ENCODE data around the gene SORT1.
A peak's percentile ranks its signal among the peaks of the same experiment; 100 is the strongest.
"Not testable (repeated sequence)": the region's sequence is repeated elsewhere in the genome, so short reads cannot be mapped to it uniquely, and the experiment has no call there.

Gene SORT1

DNA sequence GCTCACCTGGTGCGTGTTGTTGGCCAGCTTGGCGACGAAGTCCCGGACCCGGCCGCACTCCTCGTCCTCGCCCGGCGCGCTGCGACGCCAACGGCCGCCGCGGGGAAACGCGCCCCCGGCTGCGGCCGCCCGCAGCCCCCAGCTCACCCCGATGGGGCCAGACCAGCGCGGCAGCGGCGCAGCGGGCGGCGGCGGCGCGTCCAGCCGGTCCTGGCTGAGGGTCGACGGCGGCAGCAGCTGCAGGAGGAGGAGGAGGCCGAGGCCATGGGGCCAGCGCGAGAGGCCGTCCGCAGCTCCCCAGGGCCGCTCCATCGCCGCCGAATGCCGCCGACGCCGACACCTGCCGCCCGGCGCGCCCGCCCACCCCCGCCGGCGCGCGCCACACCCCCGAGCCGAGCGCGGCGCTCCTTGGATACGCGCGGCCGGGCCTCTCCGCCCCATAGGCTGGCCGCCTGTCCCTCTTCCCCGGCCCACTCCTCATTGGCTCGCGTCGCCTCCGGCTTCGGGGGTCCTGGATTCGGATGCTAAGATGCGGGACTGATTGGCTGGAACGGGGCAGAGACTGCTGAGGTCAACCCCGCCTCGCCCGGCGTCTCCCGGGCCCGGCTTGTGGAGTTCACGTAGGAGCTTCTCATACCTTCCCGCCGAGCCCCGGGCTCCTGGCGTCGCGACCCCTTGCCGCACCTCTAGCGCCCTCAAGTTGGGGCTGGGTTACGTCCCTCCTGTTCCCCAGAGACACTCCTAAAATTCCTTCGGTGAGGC is at the start of gene SORT1:
SORT1 (minus strand) TSS at position 338 of the 762 bp plus-strand sequence; CDS start at position 312, 26 bp downstream.
- DNase-seq: peak; percentile 54

DNA sequence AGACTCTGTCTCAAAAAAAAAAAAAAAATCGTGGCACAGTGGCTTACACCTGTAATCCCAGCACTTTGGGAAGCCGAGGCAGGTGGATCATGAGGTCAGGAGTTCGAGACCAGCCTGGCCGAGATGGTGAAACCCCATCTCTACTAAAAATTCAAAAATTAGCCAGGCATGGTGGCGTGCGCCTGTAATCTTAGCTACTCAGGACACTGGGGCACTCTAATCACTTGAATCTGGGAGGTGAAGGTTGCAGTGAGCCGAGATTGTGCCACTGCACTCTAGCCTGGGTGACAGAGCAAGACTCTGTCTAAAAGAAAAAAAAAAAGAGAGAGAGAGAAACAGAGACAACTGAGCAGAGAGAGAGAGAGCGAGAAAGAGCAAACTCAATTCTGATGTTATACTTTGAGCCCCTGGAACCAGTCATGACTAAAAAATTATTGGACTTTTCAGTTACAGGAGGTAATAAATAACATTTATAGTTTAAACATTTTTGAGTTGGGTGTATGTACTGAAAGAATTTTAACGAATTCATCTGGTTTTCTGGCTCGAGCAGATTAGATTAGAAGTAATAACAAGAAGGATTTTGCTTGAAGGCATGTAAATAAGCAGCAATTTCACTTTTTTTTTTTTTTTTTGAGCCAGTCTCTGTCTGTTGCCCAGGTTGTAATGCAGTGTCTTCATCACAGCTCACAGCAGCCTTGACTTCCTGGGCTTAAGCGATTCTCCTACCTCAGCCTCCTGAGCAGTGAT is 48.4 kb upstream of the SORT1 start:
- DNase-seq: not testable (repeated sequence)

DNA sequence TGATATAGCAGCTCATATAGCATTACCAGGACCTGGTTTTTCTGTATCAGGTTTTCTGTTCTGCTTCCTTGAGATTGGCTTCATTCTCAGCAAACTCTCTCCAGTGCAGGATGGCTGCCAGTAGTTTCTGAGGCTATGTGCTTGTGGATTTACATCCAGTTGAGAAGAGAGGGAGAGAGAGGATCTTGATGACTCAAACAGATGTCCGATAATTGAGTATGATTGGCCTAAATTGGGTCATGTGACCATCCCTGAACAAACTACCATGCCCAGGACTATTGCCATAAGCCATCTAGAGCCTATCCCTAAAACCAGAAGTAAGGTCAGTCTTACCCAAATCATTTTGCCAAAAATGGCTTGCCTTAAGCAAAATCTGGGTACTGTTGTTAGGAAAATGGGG is 46.6 kb upstream of the SORT1 start:
- no peak for DNase-seq

DNA sequence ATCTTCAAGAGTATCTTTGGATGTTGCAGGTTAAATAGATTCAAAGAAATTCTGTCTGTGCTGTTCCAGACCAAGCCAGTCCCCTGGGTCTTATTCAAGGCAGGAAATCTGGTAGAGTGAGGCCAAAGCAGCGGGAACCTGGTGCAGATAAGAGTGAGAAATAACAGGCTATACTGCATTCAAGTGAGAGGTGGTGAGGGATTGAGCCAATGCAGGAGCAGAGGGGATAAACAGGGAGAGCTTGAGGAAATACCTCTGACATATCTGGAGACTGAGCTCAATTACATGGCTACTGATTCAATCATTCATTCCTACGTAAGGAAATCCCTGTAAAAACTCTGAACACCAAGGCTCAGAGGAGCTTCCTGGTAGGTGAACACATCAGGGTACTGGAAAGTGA is 45.8 kb upstream of the SORT1 start:
- no peak for DNase-seq

DNA sequence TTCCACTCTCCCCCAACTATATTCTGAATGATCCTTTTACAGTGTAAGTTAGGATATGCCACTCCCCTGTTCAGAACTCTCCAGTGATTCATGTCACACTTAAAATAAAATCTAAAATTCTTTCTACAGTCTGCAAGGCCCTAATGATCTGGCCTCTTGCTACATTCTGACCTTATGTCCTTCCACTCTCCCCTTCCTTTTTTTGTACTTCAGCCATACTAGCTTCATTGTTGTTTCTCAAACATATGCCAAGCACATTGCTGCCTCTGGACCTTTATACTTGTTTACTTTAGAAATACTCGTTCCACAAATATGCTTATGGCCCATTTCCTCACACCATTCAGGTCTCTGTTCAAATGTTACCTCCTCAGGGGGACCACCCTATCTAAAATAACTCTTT is 43.4 kb upstream of the SORT1 start:
- no peak for DNase-seq

DNA sequence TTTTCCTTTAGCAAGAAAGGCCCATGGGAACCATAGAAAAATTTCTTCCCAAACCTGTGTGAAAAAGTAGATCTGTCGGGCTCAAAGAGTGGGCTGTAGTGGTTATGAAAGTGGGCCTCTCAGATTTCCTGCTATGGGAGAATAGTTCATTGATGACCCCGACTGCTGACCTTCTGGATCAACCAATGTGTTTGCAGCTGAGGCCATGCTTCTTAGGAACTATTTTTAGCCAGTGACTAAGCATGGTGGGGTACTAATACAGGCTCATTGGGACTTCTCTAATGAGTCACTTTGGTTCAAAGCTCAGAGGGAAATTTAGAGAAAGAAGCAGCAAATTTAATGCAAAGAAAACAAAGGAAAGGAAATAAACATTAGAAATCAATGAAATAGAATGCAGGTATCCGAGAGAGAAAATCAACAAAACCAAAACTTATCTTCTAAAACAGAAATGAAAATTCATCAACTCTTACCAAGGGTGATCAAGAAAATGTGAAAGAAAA is 41.1 kb upstream of the SORT1 start:
- no peak for DNase-seq

DNA sequence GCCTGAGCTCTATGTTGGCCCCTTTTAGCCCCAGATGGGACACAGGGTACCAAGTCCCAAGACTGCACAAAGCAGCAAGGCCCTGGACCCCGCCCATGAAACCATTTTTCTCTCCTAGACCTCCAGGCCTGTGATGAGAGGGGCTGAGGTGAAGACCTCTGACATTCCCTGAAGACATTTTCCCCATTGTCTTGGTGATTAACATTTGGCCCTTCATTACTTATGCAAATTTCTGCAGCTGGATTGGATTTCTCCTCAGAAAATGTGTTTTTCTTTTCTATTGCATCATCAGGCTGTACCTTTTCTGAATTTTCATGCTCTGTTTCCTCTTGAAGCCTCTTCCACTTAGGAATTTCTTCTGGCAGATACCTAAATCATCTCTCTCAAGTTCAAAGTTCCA is 36.8 kb upstream of the SORT1 start:
- DNase-seq: no peak

DNA sequence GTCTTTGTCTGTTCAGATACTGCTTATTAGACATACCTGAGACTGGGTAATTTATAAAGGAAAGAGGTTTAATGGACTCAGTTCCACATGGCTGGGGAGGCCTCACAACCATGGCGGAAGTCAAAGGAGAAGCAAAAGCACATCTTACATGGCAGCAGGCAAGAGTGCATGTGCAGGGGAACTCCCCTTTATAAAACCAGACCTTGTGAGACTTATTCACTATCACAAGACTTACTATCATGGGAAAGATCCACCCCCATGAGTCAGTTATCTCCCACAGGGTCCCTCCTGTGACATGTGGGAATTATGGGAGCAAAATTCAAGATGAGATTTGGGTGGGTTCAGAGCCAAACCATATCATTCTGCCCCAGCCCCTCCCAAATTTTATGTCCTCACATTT is 35.6 kb upstream of the SORT1 start:
- no peak for DNase-seq

DNA sequence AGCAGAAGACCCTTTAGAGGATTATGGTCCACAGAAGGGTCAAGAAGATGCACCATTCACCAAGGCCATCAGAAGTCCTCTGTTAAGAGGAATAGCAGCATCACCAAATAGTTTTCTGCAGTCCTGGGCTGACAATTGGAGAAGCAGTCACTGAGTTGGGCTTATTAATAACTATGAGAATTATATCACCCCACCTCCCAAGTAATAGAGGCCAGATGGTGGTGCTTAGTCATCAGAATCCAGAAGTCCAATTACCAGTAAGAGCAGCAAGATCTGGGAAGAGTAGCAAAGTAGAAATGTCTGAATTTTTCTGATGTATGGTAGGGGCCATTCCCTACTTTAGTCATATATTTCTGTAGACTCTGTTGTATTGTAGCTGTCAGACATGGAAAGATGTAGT is 34.6 kb upstream of the SORT1 start:
- no peak for DNase-seq

DNA sequence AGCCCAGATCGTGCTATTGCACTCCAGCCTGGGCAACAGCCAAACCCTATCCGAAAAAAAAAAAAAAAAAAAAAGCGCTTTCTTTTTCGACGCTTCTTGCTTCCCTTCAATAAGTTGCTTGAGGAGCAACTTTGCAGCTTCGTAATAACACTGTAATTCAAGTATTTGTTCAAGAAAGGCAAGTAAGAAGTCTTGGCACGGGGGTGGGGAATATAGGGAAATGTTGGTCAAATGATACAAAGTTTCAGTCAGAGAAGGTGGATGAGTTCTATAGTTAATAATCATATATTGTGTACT is 29.4 kb upstream of the SORT1 start:
- DNase-seq: no peak

DNA sequence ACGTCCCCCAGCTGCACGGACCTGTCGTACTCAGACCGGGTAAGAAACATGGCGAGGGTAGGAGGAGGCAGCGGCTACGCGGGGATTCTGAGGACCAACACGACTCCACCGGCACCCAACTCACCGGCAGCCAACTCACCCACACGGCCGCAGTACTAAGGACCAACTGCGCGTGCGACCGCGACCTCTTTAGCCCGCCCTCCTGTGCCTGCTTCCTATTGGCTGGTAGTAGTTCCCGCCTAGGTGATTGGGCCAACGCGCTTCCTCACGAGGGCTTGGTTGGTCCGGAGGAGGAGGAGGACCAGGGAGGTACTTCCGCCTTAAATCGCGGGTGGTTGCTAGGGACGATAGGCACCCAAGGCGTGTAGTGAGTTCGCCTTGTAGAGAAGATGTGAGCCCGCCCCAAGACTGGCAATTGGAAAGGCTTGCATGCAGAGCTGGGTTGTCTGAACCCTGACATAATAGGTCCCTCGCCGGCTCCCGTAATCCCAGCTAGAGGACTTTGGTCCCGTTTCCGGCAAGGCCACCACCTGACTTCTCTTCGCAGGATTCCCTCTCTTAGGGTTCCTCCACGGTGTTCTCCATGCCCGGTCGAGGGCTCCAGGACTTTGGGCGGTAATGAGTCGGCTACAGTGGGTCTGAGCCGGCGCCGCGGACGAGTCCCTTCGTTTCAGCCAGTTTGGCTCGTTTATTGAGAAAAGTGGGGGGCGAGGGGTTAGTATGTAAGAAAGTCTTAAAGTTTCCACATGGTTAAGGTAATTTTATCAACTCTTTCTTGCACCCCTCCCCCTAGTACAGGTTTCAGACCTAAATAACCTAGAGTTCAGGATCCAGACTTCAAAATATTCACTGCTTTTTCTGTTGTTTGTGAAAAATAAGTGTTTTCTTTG is 28.8 kb upstream of the SORT1 start, which contains the start of gene PSMA5:
PSMA5 (minus strand) TSS at position 168 of the 890 bp plus-strand sequence; CDS start at position 50, 118 bp downstream.
- peak; percentile 96 for DNase-seq

DNA sequence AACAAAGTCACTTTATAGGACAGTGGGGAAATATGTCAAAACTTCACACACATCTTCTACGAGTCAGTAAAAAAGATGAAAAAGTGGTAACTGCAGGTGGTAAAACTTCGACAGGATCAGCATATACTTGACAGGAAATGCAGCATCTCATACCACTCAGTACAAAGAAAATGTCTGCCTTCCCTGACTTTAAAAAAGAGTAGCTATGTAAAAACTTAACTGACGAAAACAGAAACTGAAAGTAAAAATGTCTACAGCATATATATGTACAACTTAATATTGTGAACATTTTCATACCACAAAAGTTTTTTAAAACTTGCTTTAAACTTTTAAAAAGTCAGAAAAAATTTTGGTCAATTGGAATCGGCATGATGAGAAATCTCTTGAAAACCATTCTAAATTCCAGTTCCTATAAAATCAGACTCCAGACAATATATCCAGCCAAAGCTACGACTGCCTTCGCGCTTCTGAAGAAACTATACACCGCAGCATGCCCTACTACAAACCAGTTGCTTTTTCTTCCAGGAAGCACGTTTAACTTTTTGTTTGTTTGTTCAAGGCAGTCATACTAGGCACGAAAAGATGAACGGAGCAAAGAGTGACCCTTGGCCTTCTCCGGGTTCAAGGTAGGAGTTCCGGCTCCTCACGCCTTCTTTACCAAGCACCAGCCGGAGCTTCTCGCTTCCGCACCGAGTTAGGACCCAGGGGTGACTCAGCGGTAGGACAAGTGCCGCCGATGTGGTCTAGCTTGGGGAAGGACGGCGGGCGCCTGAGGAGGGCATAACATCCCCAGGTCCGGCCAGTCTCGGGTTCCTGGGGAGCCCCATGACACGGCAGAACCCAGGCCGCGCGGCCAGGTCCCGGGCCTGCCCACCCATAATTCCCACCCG is 27.9 kb upstream of the SORT1 start:
- peak; percentile 71 for DNase-seq

DNA sequence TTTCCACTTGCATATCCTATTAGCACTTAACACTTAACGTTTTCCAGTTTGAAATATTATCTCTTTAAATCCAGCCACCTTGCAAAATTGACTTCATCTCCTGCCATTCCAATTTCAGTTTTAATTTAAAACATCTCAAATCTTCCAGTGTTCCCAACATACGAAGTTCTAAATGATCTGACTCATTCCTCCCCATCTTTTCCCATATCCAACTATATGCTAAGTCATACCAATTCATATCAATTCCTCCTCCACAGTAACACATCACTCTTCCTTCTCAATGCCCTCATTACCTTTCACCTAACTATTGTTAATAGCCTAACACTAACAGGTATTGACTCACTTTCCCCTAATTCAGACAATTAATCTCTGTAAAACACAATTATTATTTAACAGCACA is 25.8 kb upstream of the SORT1 start:
- no peak for DNase-seq

DNA sequence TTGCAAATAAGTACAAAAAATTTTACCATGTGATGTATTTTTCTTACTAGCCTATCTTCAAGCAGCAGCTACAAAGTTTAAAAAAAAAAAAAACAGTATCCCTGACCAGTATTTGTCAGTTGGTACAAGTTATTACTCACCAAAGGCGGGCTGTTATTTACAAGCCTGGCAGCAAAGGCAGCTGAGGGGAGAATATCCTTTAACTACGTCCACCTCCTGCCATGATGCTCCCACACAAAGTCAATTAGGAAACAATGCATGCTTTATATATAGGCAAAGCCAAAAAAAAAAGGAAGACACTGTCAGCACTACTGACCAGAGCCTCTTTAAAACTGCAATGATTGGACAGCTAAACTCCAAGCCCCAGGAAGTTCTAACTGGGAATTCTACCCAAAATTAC is 14.8 kb upstream of the SORT1 start:
- no peak for DNase-seq

DNA sequence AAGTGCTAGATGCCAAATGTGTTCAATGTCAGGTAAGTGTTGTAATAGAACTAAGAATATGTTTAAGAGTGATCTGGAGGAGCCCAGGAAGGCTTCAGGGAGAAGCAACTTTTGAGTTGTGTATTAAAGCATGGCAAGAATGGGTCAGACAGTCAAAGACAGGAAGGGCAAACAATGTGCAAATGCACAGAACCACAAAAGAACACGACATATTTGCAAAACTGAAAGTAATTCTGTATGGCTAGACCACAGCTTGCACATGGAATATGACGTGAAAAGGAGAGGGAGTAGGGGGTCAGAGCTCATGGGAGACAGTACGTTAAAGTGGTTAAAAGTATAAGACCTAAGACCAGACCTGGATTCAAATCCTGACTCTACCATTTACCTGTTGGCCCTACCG is 7.1 kb upstream of the SORT1 start:
- DNase-seq: no peak

DNA sequence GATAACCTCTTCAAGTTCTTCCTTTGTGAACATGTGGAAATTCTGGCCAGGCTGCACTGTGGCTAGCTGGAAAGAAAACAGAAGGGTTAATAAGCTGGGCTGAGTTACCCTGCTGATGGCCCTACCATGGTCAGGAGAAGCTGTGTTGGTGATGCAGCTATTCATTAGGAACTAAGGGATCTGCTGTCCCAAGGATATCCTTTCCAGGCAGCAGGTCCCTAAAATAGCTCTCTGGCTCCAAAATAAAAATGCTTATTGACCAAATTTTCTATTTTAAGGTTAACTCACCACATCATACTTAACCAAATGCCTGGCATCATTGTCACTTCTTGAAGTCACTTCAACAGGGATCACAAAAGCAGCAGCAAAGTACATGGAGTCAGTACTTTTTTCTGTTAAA is 4.3 kb upstream of the SORT1 start:
- DNase-seq: no peak

DNA sequence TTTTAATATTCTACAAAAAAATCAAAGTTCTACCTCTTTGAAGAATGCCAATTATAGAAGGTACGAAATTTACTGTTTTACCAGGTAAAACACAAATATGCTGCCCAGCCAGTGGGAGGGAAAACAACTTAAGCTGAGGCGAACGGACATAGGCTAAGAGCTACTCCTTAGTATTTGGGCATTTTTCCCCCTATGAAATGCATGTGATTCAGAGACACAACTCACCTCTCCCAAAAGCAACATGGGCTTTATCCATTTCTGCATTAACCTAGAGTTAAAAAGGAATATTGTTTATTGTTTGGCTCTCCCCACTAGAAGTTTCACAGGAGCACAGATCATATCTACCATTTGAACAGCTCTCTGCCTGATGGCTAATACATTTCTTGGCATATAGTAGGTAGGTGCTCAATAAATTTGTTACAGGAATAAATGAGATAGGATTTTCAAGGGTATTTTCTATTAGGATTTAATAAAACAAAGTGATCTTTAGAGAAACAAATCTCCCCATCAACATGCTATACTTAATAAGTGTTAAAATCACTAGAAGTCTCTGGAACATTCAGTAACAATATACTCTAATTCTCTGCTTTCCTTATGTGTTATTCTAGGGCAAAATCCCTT is 2.4 kb upstream of the SORT1 start:
- DNase-seq: no peak

DNA sequence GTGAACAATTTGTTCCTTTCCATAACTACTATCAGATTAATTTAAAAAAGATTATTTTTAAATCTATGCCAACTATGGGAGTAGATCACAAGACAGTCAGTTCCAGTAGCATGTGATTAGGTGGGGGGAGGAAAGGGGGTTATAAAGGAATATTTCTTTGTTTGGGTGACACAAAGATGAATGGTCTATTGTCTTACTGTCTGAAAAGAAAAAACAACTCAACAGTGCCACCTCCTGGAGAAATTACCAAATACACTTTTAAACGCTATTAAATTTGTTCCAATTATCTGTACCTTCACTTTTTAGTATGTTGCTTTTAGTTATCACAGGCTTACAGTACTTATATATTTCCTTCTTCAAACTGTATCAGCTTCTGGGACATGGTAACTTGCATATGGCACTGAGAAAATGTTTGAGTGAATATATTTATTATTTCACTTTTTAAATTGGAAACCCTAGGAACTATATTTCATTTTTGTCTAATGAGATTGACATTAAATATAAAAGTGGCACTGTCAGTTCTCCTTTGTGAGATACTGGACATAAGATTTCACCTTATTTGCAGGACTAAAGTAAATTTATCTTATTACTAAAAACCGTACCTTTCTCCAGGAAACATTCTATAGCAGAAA is 1.7 kb upstream of the SORT1 start:
- no peak for DNase-seq

DNA sequence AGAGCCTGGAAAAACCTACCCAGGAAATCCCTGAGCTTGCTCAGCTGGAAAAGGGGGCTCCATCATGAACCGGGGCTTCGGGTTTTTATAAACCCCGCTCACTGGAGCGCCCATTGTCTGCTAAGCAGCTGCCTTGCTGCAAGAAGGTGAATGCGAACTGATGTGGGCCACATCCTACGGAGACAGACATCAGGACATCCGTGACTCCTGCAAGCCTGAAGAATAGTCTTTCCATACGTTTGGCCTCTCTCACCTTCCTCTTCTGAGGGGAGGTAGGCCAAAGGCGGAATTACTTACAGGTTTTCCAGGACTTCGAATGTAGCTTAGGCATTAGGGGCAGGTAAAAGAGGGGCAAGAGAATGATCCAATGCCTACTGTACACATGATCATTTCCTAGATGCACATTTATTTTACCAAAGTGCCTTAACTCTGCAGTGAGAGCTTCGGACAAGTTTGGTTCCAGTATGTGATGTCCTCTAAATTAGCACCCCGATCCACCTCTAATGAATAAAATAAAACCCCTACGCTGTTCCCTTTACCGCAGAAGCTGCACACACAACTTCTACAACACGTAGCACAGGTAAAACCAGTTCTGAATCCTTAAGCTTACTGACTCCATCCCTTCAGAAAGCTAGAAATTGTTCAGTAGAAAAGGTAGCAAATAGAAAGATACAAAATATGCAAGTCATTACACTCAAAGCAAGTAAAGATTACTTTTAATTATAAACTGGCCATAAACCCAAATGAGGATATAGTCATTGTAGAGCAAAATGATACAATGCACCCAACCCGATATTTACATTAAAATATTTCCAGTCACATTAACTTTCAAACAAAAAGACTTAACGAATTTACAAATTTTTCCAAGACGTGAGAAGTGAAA is 866 bp upstream of the SORT1 start:
- no peak for DNase-seq

DNA sequence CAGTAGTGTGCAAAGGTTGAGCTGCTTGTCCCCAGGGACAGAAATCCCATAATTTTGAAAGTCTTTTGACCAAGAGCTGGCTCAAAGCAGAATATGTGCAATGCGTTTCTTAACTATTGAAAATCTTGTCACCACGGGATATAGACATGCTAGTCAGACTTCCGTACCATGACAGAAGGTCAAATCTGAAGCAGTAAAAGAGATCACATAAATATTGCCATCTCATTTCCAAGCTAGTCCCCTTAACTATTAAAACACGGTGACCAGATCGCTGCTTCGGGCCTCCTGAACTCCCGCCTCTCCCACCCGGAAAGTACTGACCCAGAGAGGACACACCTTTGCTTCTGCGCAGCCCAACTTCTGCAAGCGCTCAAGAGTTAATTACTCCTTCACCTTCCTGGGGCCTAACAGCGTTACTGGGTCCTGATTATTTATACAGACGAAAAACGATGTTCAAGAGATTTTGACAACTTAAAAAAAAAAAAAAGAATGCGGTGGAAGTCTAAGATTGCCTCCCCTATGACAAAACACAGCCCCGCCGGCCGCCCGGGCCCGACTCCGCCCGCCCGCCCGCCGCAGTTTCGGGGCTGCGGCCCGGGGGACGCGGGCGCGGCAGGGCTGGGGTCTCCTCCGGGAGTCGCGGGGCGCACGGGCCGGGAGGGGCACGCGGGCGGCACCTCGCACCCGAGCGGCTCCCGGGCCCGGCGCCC is 692 bp downstream of the SORT1 start:
- DNase-seq: no peak
